Panc1 (cell line): Measurements from ENCODE around the gene C16orf89. TPM values are rescaled to one million over a fixed set of nuclear protein-coding genes. Genes with fewer than 3 reads are reported as not detected.

Experiments used
- ATAC-seq: fragments of 200-7000 bp; cut with Tn5 transposase; 2 replicates; pipeline ENCODE4 v1.9.1; 2020; ENCODE audit warnings: mild to moderate bottlenecking, moderate library complexity
- BruUV-seq: library from RNA; stranded (reverse); fragments of 400-500 nt; replicated peaks from 2 replicates; lab custom pipeline; 2021; lab: Mats Ljungman, UMichigan
- CTCF ChIA-PET: fragments of 300-600 bp; sonication (Branson Sonifier 250); formaldehyde crosslinking; loops from one replicate; lab custom pipeline; 2022; ENCODE audit warnings: antibody characterized with exemption; lab: Charles Lee
- POLR2A ChIA-PET: fragments of 300-600 bp; sonication (Branson Sonifier 250); formaldehyde crosslinking; loops from one replicate; lab custom pipeline; 2022; ENCODE audit warnings: antibody characterized with exemption; lab: Charles Lee
- DNase-seq: peaks from one replicate; pipeline ENCODE4 v3.0.0-alpha.2; 2010; ENCODE audit warnings: low read depth, low spot score
- H3K27ac ChIP-seq: 2 replicates; pipeline ENCODE4 v1.5.1; 2011; ENCODE audit warnings: mild to moderate bottlenecking, low read length, inconsistent platforms
- H3K27me3 ChIP-seq: fragments of 200-500 bp; sonication (Bioruptor generic); 2 replicates; pipeline ENCODE4 v1.6.0; 2014; ENCODE audit warnings: low read length, inconsistent platforms; ENCODE audit not compliant: control insufficient read depth, insufficient read depth
- H3K36me3 ChIP-seq: fragments of 200-500 bp; sonication (Bioruptor generic); 2 replicates; pipeline ENCODE4 v1.5.1; 2014; ENCODE audit warnings: inconsistent platforms, mild to moderate bottlenecking, low read length, moderate library complexity; ENCODE audit not compliant: control insufficient read depth, insufficient read depth
- H3K4me1 ChIP-seq: 2 replicates; pipeline ENCODE4 v1.5.1; 2011; ENCODE audit warnings: inconsistent platforms, mild to moderate bottlenecking, low read length, moderate library complexity; ENCODE audit not compliant: control insufficient read depth, insufficient read depth
- H3K4me3 ChIP-seq, 2 experiments: 2 replicates each; pipeline ENCODE4 v1.5.1; 2011 to 2012; ENCODE audit warnings: low read depth in 2 of 2, low read length in 2 of 2, mild to moderate bottlenecking in 2 of 2, inconsistent platforms in 1 of 2, moderate library complexity in 1 of 2
- H3K9me3 ChIP-seq: fragments of 200-500 bp; sonication (Bioruptor generic); 2 replicates; pipeline ENCODE4 v1.5.1; 2014; ENCODE audit warnings: low read depth, mild to moderate bottlenecking, inconsistent platforms, low read length, moderate library complexity; ENCODE audit not compliant: control insufficient read depth, insufficient read depth
- POLR2AphosphoS5 ChIP-seq: IDR thresholded peaks from 2 replicates; pipeline ENCODE4 v1.6.1; 2012; ENCODE audit warnings: mild to moderate bottlenecking, low read depth, low read length, moderate library complexity
- SIN3A ChIP-seq: IDR thresholded peaks from 2 replicates; pipeline ENCODE4 v1.6.1; 2012; ENCODE audit warnings: low read depth, mild to moderate bottlenecking, low read length, moderate library complexity, borderline replicate concordance; ENCODE audit not compliant: insufficient read depth
- TCF7L2 ChIP-seq: IDR thresholded peaks from 2 replicates; pipeline ENCODE4 v1.6.1; 2011; ENCODE audit warnings: mild to moderate bottlenecking, low read depth, low read length, inconsistent platforms
- in situ Hi-C: cut with HindIII; loops from 2 replicates; pipeline ENCODE4 v1.10.0; 2016; ENCODE audit warnings: low sequenced_read_pairs, low pct_unique_long_range_greater_than_20kb
- intact Hi-C: fragments of 100-400 bp; cut with micrococcal nuclease; formaldehyde crosslinking; loops from one replicate; pipeline ENCODE4 v1.10.0; 2022; ENCODE audit not compliant: unreplicated experiment
- total RNA-seq: library from RNA; stranded (reverse); gene quantifications from one replicate; pipeline ENCODE4 v1.2.1, GENCODE V29; 2021; ENCODE audit not compliant: unreplicated experiment
- TF ChIP-seq, protein P1 (sequence below), 2 experiments: IDR thresholded peaks; 2 replicates each; pipeline ENCODE4 v1.6.1; 2011 to 2012; ENCODE audit warnings: low read depth in 2 of 2, control low read depth in 1 of 2, low read length in 1 of 2, mild to moderate bottlenecking in 1 of 2, moderate library complexity in 1 of 2; ENCODE audit not compliant: insufficient read depth in 1 of 2
- TF ChIP-seq, protein P2 (sequence below): fragments of 450-650 bp; IDR thresholded peaks from 2 replicates; pipeline ENCODE4 v1.5.1; 2017; ENCODE audit warnings: mild to moderate bottlenecking

Gene C16orf89
- total RNA-seq, 1 experiment from 2014 or later: not detected

DNA sequence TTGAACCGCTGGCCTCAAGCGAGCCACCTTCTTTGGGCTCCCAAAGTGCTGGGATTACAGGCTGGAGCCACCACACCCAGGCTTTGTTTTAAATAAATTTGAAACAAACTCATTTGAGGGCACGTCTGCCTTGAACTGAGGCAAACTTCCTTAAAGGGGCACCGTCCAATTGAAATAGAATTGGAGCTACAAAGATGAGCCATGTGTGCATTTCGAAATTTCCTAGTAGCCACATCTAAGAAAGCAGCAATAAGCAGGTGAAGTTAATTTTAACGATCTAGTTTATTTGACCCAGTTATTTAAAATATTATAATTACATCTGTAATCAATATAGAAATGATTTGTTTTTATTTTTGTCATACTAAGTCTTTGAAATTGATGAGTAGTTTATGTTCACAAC is 755 bp upstream of the C16orf89 start:
- in situ Hi-C loops: no loop called here
- POLR2A ChIA-PET: no interaction called here
- CTCF ChIA-PET: no interaction called here

DNA sequence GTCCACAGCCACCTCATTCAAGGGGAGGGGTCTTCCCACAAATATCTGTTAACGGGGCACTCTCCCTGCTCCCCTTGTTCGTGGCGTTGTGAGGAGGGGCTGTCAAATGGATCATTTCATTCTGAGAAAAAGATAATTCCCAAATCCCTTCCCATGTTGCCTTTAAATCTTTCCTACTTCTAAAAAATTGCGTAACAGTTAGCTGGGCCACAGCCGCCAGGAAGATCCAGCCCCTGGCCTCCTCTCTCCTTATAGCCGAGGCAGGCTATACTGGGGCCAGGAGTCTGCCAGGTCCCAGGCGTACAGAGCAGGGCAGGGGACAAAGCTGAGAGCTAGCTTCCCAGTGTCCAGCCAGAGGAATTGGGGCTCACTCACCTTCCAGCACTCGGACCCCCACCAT is 430 bp downstream of the C16orf89 start:
- H3K4me1 ChIP-seq: no peaks in the 10 kb centered on the region
- DNase-seq: no peak
- no TSS peak for BruUV-seq
- TF ChIP-seq, protein P1, sequence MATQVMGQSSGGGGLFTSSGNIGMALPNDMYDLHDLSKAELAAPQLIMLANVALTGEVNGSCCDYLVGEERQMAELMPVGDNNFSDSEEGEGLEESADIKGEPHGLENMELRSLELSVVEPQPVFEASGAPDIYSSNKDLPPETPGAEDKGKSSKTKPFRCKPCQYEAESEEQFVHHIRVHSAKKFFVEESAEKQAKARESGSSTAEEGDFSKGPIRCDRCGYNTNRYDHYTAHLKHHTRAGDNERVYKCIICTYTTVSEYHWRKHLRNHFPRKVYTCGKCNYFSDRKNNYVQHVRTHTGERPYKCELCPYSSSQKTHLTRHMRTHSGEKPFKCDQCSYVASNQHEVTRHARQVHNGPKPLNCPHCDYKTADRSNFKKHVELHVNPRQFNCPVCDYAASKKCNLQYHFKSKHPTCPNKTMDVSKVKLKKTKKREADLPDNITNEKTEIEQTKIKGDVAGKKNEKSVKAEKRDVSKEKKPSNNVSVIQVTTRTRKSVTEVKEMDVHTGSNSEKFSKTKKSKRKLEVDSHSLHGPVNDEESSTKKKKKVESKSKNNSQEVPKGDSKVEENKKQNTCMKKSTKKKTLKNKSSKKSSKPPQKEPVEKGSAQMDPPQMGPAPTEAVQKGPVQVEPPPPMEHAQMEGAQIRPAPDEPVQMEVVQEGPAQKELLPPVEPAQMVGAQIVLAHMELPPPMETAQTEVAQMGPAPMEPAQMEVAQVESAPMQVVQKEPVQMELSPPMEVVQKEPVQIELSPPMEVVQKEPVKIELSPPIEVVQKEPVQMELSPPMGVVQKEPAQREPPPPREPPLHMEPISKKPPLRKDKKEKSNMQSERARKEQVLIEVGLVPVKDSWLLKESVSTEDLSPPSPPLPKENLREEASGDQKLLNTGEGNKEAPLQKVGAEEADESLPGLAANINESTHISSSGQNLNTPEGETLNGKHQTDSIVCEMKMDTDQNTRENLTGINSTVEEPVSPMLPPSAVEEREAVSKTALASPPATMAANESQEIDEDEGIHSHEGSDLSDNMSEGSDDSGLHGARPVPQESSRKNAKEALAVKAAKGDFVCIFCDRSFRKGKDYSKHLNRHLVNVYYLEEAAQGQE (IDR thresholded peaks at IDR 0.05; ENCODE audit: insufficient read depth in 1 of 2, low read depth in 2 of 2, low read length in 1 of 2): no peak
- TF ChIP-seq TCF7L2 (no peak), SIN3A (no peak), POLR2AphosphoS5 (no peak)
- TF ChIP-seq, protein P2, sequence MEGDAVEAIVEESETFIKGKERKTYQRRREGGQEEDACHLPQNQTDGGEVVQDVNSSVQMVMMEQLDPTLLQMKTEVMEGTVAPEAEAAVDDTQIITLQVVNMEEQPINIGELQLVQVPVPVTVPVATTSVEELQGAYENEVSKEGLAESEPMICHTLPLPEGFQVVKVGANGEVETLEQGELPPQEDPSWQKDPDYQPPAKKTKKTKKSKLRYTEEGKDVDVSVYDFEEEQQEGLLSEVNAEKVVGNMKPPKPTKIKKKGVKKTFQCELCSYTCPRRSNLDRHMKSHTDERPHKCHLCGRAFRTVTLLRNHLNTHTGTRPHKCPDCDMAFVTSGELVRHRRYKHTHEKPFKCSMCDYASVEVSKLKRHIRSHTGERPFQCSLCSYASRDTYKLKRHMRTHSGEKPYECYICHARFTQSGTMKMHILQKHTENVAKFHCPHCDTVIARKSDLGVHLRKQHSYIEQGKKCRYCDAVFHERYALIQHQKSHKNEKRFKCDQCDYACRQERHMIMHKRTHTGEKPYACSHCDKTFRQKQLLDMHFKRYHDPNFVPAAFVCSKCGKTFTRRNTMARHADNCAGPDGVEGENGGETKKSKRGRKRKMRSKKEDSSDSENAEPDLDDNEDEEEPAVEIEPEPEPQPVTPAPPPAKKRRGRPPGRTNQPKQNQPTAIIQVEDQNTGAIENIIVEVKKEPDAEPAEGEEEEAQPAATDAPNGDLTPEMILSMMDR: no peak
- in situ Hi-C loops (no loop called here), intact Hi-C loops (no loop called here)
- no peaks in the 10 kb centered on the region for H3K36me3 ChIP-seq
- no peaks in the 10 kb centered on the region; the same call in 1 of the 2 replicates for H3K27me3 ChIP-seq
- peak; percentile 30; the same call in 1 of the 2 replicates for ATAC-seq
- no peak overlapping the region for H3K27ac ChIP-seq
- no peak overlapping the region for H3K4me3 ChIP-seq
- H3K9me3 ChIP-seq: no peaks in the 10 kb centered on the region
- ChIA-PET CTCF (no interaction called here), POLR2A (interaction anchor here (0.6 kb wide), 1 partner anchor 331 kb away, joined by 3 read pairs; the partner anchor contains the start of genes ANKS3 and DNAAF8)

More for the DNA sequence above, 755 bp upstream of the C16orf89 start:
- DNase-seq: no peak
- Histone ChIP-seq H3K4me3 (no peak overlapping the region), H3K9me3 (no peaks in the 10 kb centered on the region), H3K36me3 (no peaks in the 10 kb centered on the region), H3K27me3 (no peaks in the 10 kb centered on the region; the same call in 1 of the 2 replicates), H3K27ac (no peak overlapping the region), H3K4me1 (no peaks in the 10 kb centered on the region)
- intact Hi-C loops: no loop called here
- no peak for TF ChIP-seq SIN3A
- TF ChIP-seq, protein P1 (IDR thresholded peaks at IDR 0.05; ENCODE audit: insufficient read depth in 1 of 2, low read depth in 2 of 2, low read length in 1 of 2): no peak
- no peak for TF ChIP-seq TCF7L2
- BruUV-seq: no TSS peak
- no peak for ATAC-seq
